Nephron progenitor cell (in vitro differentiated cells): ENCODE data around the gene LGALS12.
A peak's percentile ranks its signal among the peaks of the same experiment; 100 is the strongest.

ENCODE experiments used
- DNase-seq: peaks from one replicate; pipeline ENCODE4 v3.0.0; 2021
- H3K27ac Mint-ChIP-seq: 2 replicates; pipeline ENCODE4 v1.8.0; 2021; ENCODE audit warnings: mild to moderate bottlenecking, moderate library complexity, mixed read lengths
- H3K27me3 Mint-ChIP-seq: 2 replicates; pipeline ENCODE4 v1.8.0; 2021; ENCODE audit warnings: mild to moderate bottlenecking, low read depth, mixed read lengths; ENCODE audit not compliant: poor library complexity
- H3K36me3 Mint-ChIP-seq: 2 replicates; pipeline ENCODE4 v1.8.0; 2021; ENCODE audit warnings: low read depth, mixed read lengths
- H3K4me1 Mint-ChIP-seq: 2 replicates; pipeline ENCODE4 v1.8.0; 2021; ENCODE audit warnings: mixed read lengths
- H3K4me3 Mint-ChIP-seq: 2 replicates; pipeline ENCODE4 v1.8.0; 2021; ENCODE audit warnings: mild to moderate bottlenecking, moderate library complexity, mixed read lengths
- H3K9me3 Mint-ChIP-seq: 2 replicates; pipeline ENCODE4 v1.8.0; 2021; ENCODE audit warnings: mild to moderate bottlenecking, moderate library complexity, mixed read lengths
- TF ChIP-seq, protein P1 (sequence below): fragments of 200-600 bp; sonication (generic); IDR thresholded peaks from 2 replicates; pipeline ENCODE4 v1.5.0; 2021; ENCODE audit warnings: antibody characterized with exemption

The LGALS12 gene

DNA sequence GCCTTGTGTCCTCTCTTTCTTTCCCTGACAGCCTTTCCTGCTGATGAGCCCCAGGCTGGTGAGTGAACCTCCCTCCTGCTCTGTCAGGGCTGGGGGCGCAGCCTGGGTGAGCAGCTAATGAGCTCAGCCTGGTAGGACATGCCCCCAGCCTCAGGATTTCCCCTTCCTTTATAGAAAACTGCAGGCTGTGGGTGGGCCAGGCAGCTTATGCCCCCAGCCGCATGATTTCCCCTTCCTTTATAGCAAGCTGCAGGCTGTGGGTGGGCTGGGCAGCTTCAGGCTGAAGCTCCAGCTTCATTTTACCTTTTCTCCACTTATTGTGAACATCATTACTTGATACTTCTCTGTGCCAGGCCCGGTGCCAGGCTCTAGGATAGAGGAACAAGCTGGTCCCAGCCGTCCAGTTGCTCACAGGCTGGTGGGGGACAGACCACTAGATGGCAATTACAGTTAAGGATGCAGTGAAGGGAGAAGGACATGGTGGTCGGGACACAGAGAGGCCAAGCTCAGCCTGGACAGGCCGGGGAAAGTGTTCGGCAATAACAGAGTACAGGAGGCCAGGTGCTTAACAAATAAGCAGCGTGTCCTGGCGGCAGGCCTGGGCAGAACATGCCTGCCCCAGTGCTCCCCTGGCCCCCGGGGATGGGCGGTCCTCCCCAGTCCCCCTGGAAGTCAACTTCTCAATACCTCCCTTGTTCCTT is 5.3 kb downstream of the LGALS12 start:
- H3K4me3 Mint-ChIP-seq, result no peak overlapping the region
- TF ChIP-seq, protein P1, sequence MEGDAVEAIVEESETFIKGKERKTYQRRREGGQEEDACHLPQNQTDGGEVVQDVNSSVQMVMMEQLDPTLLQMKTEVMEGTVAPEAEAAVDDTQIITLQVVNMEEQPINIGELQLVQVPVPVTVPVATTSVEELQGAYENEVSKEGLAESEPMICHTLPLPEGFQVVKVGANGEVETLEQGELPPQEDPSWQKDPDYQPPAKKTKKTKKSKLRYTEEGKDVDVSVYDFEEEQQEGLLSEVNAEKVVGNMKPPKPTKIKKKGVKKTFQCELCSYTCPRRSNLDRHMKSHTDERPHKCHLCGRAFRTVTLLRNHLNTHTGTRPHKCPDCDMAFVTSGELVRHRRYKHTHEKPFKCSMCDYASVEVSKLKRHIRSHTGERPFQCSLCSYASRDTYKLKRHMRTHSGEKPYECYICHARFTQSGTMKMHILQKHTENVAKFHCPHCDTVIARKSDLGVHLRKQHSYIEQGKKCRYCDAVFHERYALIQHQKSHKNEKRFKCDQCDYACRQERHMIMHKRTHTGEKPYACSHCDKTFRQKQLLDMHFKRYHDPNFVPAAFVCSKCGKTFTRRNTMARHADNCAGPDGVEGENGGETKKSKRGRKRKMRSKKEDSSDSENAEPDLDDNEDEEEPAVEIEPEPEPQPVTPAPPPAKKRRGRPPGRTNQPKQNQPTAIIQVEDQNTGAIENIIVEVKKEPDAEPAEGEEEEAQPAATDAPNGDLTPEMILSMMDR, result no peak
- H3K36me3 Mint-ChIP-seq, result no peaks in the 10 kb centered on the region
- peaks cover 13% of the 10 kb centered on the region for H3K4me1 Mint-ChIP-seq
- peak overlapping the region; percentile 61 for H3K27ac Mint-ChIP-seq
- H3K27me3 Mint-ChIP-seq, result peaks cover 4% of the 10 kb centered on the region
- H3K9me3 Mint-ChIP-seq, result no peaks in the 10 kb centered on the region
- no peak for DNase-seq

DNA sequence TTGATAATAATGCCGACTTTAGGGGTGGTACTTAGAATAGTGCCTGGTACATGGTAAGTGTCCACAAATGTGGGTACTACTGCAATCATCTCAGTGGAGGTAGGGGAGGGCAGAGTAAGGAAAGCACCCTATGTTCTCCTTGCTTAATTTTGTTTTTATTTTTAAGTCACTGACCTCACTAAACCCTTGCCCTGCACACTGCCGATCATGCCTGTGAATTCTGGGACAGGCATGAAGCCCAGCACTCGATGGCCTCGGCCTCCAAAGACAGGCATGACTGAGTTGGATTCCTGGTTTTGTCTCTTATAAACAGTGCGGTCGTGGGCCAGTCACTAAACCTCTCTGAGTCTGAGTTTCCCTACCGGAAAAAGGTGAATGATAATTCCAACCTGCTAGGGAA is 6.9 kb downstream of the LGALS12 start:
- no peak overlapping the region for H3K4me3 Mint-ChIP-seq
- no peaks in the 10 kb centered on the region for H3K36me3 Mint-ChIP-seq
- peaks cover 4% of the 10 kb centered on the region for H3K4me1 Mint-ChIP-seq
- no peak overlapping the region for H3K27ac Mint-ChIP-seq
- H3K27me3 Mint-ChIP-seq, result peaks cover 4% of the 10 kb centered on the region
- H3K9me3 Mint-ChIP-seq, result no peaks in the 10 kb centered on the region
- TF ChIP-seq, protein P1, result no peak
- no peak for DNase-seq

DNA sequence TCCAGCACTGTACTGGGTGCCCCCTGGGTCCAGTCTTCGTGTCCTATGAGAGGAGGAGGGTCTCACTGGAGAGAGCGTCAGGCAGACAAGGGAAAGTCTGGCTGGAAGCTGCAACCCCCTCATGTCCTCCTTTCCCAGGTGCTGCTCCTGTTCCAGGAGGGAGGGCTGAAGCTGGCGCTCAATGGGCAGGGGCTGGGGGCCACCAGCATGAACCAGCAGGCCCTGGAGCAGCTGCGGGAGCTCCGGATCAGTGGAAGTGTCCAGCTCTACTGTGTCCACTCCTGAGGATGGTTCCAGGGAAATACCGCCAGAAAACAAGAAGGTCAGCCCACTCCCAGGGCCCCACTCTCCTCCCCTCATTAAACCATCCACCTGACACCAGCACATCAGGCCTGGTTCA is 10.2 kb downstream of the LGALS12 start:
- no peak for DNase-seq
- H3K27ac Mint-ChIP-seq, result no peak overlapping the region
- no peaks in the 10 kb centered on the region for H3K36me3 Mint-ChIP-seq
- H3K4me3 Mint-ChIP-seq, result no peak overlapping the region
- H3K9me3 Mint-ChIP-seq, result peaks cover 17% of the 10 kb centered on the region
- TF ChIP-seq, protein P1, result no peak
- peaks cover 4% of the 10 kb centered on the region for H3K27me3 Mint-ChIP-seq
- H3K4me1 Mint-ChIP-seq, result peaks cover 2% of the 10 kb centered on the region

DNA sequence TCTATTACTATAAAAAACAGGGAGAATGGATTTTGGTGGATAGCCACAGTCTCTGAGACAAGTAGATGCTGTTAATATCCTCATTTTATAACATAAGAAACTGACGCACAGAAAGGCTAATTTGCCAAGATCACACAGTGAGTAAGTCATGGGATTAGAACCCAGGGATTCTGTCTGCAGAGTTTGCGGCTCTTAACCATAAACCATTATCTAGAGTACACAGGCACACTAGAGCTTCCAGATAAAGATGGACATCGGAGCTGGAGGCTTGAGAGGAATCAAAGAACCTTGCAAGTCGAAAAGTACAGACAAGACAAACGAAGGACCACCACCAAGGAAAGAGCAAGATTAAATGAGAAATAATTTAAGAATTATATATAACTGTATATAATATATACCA is 11.3 kb downstream of the LGALS12 start:
- no peaks in the 10 kb centered on the region for H3K27me3 Mint-ChIP-seq
- H3K4me3 Mint-ChIP-seq, result no peak overlapping the region
- H3K9me3 Mint-ChIP-seq, result peaks cover 21% of the 10 kb centered on the region
- H3K36me3 Mint-ChIP-seq, result no peaks in the 10 kb centered on the region
- no peak overlapping the region for H3K27ac Mint-ChIP-seq
- no peaks in the 10 kb centered on the region for H3K4me1 Mint-ChIP-seq
- TF ChIP-seq, protein P1, result no peak
- DNase-seq, result no peak

DNA sequence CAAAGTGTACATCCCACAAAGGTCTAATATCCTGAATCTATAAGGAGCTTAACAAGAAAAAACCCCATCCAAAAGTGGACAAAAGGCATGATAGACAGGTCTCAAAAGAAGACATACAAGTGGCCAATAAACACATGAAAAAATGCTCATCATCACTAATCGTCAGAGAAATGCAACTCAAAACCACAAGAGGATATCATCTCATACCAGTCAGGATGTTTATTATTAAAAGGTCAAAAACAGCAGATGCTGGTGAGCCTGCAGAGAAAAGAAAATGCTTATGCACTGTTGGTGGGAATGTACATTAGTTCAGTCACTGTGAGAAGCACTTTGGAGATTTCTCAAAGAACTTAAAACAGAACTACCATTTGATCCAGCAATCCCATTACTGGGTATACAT is 12.7 kb downstream of the LGALS12 start:
- H3K27me3 Mint-ChIP-seq, result peaks cover 3% of the 10 kb centered on the region
- H3K36me3 Mint-ChIP-seq, result no peaks in the 10 kb centered on the region
- H3K9me3 Mint-ChIP-seq, result peaks cover 27% of the 10 kb centered on the region
- H3K4me1 Mint-ChIP-seq, result no peaks in the 10 kb centered on the region
- TF ChIP-seq, protein P1, result no peak
- no peak overlapping the region for H3K4me3 Mint-ChIP-seq
- H3K27ac Mint-ChIP-seq, result no peak overlapping the region
- no peak for DNase-seq

DNA sequence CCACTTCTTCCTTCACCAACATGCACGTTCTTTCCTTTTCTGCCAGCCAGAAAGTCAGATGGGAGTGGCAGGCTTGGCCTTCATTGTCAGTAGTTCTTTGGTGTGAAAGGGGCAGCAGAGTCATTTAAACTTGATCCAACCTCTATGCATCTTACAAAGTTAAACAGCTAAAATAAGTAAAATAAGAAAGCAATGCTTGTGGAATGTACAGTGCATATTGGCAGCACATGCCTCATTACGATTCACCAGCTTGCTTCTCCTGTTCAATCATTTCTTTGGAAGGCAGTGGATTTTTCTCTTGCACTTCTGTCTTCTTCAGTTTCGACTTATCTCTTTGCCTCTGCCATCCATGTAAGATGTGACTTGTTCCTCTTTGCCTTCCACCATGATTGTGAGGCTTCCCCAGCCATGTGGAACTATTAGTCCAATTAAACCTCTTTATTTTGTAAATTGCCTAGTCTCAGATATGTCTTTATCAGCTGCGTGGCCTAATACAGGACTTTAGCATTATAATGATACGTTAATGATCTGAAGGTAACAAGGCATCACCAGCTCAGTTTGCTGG is 14.8 kb downstream of the LGALS12 start:
- TF ChIP-seq, protein P1, result no peak
- peaks cover 40% of the 10 kb centered on the region for H3K9me3 Mint-ChIP-seq
- no peak for DNase-seq
- H3K36me3 Mint-ChIP-seq, result no peaks in the 10 kb centered on the region
- H3K27me3 Mint-ChIP-seq, result peaks cover 9% of the 10 kb centered on the region
- no peak overlapping the region for H3K4me3 Mint-ChIP-seq
- H3K4me1 Mint-ChIP-seq, result no peaks in the 10 kb centered on the region
- no peak overlapping the region for H3K27ac Mint-ChIP-seq
